HG02870 (cell line): ENCODE data around the gene RERE.

Source experiments
- ATAC-seq: cut with Tn5 transposase; IDR thresholded peaks from one replicate; pipeline ENCODE4 v1.9.1; 2021; ENCODE audit warnings: mild to moderate bottlenecking, moderate library complexity; ENCODE audit not compliant: unreplicated experiment

Gene RERE

DNA sequence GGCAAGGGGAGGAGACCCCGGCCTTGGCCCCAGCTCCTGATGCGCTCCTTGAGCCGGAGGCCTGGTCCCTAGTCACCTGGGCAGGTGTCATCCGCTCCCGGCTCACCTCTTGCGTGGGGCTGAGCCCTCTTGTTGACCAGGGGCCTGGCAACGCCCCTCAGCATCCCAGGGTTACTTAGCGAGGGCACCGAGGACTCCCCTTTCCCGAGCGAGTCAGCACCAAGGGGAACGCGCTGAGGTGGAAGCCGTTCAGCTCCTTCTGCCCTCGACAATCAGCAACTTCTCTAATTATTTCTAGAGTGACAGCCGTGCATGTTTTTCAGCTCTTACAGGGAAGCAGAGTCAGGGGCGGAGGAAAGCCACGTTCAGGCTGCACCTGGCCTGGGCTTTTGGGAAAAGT, 499.0 kb downstream of the RERE start:
- ATAC-seq, result no peak

DNA sequence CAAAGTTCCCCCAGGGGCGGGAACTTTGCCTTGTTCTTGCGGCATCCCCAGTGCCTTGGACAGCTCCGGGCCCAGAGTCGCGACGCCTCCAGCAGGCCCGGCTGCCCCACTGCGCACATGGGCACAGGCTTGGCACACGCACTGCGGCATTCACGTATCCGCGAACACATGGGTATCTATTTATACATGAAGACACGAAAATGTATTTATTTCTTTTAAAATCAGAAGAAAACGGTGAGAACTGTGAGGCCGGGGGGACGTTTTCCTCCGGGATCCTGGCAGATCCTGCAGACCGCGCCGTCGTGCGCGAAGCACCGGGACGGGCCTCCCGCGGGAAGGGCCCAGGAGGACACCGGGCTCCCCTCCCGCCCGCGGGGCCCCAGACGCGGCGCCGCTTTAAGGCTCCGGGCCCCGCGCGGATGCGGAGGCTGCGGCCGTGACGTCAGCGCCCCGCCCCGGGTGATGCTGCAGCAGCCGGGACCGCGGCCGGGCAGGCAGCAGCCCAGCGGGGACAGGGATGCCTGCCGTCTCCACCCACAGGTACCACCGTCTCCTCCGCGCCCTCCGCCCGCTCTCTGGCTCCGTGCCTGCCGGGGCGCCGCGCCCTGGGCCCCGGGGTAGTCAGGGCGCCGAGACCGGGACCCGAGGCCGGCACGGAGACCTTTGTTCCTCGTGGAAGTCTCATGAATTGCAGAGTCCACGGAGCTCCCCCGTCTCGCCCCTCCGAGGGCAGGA, 499.6 kb downstream of the RERE start, which contains the start of gene SLC45A1:
Gene SLC45A1, plus strand, starts transcription at position 468 of the 735 bp plus-strand sequence. CDS start 6,216 bp downstream, outside the sequence.
- ATAC-seq, result no peak

DNA sequence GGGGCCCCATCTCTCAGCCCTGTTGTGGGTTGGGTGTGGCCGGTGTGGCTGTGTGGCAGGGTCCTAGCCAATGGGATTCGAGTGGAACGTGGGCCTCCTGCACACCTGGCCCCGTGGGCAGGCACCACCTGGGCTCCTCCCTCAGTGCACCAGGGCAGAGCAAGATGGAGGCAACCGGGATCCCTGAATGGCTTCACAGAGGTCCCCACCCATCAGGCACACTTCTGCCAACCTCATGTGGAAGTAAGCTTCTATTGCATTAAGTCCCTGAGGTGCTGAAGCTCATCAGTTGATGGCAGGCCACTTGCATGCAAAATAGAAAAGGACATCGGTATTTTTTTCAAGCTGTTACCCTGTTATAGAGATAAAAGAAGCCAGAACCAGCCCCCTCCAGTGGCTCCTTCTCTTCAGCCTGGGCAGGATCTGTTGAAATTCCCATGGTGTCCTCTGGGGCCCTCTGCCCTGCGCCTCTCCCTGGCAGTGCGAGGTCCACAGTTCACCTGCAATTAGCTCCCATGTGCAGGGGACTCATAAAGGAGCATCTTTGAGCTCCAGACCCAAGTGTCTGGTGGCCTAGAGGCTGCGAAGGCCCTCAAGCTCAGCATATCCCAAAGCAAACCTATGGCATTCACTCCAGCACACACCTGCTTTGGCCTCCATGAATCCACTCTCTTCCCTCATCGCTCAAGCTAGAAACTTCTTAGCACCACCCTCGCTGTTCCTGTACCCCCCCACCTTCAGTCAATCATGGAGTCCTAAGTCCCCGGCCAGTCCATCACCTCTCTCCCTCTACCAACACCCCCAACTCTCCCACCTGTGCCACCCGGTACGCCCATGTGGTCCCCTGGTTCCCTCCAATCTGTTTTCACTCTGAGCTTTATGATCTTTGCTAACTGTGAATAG, 501.6 kb downstream of the RERE start:
- ATAC-seq, result no peak

DNA sequence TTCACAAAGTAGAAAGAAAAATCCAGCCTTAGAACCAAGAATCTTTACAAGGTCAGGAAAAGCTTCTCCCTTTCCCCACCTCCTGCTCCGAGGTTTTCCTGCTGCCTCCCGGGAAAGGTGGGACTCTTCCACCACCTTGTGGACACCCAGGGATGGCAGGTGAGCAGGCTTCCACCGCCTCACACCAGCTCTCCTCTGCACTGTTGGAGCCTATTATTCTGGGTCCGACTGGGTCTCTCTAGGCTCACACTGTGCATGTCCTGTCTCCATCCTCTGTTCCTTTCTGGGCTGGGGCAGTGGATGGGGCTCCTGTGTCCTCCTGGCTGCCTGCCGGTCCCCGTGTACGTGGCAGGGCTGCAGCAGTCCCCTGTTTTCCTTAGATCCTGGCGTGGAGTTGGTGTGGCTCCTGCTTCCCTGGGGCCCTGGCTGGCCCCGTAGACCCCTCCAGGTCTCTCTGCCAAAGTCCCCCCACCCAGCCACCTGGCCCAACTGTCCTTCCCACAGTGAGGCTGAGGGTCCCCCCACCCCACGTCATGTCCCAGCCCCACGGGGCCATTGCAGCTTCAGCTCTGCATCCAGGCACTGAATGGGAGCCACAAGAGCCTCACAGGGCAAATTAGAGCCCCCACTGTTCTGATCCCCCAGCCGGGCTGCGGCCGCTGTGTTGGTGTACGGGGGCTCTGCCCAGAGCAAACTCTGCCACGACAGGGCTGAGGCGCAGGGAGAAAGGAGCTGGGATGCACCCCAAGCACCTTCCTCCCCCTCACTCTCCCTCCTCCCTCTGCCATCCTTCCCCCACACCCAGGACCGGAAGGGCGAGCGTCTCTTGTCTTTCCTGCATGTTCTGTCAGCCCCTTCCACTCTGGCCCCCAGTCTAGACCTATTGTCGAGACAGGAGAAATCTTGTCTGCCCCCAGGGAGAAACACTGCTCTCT, 502.8 kb downstream of the RERE start:
- no peak for ATAC-seq

DNA sequence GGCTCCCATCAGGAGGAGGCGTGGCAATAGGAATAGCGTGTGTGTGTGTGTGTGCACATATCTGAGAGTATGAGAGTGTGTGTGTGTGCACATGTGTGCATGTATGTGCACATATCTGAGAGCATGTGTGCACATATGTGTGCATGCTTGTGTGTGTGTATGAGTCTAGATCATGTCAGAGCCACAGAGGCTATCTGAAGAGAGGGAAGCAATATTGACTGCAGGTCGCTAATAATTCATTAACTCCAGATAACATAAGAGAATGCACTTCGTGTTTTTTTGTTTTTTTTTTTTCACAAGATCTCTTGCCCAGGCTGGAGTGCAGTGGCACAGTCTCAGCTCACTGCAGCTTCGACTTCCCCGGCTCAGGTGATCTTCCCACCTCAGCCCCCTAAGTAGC, 504.2 kb downstream of the RERE start:
- no peak for ATAC-seq

DNA sequence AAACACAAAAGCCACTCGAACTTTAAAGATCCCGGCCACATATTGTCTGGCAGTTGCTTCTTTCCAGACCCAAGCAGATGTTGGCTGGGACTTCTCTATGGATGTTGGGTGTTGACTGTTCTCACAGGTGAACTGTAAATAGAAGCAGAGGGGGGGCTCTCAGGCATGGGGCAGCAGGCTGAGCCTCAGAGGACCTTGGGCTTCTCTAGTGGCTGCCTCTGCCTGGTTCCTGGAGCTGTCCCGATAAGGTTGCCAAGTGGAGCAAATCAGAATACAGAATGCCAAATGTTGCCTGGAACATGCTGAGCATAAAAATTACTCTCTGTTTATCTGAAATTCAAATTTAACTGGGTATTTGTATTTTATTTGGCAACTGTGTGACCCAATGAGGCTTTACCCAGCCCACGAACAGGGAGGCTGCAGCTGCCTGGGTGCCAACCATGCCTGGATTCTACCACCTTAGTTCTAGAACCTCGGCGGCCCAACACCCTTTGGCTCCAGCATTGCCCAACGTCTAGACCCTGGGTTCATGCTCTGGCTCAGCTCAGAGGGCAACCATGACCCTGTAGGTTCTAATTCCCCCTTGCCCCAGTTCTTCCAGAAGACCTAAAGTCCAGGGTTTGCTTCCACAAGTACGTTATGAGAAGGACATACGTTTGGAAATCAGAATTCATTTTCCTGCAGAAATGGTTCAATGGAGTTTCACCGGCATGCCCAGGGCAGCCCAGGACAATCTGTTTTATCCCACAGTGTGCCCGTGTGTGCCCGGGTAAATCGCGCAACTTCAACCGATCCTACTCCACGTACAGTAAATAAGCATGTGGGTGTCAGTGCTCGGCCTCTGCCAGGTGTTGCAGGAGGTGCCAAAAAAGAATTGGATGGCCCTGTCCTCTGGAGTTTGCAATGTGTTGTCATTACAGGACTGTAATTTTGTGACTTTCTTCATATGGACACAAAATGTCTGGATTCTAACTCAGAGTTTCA, 504.9 kb downstream of the RERE start:
- ATAC-seq, result no peak

DNA sequence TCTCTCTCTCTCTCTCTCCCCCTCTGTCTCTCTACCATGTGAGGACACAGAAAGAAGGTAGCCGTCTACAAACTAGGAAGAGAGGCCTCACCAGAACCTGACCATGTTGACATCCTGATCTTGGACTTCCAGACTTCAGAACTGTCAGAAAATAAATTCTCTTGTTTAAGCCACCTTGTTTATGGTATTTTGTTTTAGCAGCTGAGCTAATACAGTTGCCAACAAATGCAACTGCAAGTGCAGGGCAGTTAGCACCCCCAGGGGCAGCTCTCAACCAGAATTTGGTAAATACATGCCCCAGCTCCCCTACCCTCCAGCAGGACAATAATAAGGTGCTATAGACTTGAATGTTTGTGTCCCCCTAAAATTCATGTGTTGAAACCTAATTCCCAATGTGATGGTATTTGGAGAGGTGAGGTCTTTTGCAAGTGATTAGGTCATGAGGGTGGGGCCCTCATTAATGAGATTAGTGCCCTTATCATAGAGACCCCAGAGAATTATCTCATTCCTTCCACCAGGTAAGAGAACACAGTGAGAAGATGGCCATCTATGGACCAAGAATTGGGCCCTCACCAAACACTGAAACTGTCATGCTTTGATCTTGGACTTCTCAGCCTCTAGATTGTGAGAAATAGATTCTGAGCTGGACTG, 506.2 kb downstream of the RERE start:
- ATAC-seq, result no peak

DNA sequence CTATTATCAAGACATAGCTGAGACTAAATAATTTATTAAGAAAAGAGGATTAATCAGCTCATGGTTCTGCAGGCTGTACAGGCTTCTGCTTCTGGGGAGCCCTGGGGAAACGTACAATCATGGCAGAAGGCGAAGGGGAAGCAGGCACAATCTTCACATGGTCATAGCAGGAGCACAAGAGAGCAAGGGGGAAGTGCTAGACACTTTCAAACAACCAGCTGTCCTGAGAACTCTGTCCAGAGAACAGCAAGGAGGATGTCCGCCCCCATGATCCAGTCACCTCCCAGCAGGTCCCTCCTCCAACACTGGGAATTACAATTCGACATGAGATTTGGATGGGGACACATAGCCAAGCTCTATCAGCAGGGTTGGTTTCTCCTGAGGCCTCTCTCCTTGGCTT, 509.8 kb downstream of the RERE start:
- ATAC-seq, result no peak

DNA sequence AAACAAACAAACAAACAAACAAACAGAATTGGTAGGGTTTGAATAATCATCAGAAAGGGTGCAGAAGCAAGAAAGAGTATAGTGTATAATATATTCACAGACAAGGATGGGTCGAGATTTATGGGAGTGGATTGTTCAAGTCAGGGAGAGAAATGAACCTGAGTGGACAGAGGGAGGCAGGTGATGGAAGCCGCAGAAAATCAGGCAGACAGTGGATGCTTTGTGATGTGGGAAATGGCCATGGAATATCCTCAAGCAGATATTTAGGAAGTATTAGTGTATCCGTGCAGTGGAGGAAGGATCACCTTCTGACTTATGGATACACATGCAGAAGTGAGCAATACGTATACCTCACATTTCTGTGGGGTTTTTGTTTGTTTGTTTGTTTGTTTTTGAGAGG, 513.6 kb downstream of the RERE start:
- ATAC-seq, result no peak

DNA sequence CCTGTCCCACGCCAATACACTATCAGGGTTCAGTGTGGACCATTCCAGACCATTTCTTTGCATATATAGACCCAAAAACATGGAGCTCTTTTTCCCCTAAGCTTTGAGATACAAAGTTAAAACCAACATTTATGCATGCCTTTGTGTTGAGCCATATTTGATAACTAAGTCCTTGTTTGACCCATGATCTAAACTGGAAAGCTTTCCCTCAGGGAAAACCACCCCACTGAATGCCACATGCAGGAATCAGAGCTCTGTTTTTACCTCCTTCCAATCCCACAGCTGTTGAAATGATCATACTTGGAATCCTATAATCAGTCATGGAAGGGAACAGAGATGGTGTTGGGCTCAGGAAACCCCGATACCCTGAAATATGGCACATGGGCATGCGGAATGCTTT, 514.3 kb downstream of the RERE start:
- ATAC-seq, result no peak
